GM06990 (cell line): ENCODE measurements around the gene DMRT1.

Experiments
- DNase-seq: peaks from one replicate; pipeline ENCODE4 v3.0.0-alpha.2; 2011; ENCODE audit not compliant: insufficient read length; ENCODE audit errors: extremely low read depth
- H3K27me3 ChIP-seq: replicated peaks from 2 replicates; pipeline ENCODE4 v1.6.0; 2011; ENCODE audit warnings: low read length; ENCODE audit not compliant: control insufficient read depth, insufficient read depth
- H3K36me3 ChIP-seq: 2 replicates; pipeline ENCODE4 v1.5.1; 2011; ENCODE audit warnings: low read length; ENCODE audit not compliant: control insufficient read depth, insufficient read depth
- H3K4me3 ChIP-seq: replicated peaks from 2 replicates; pipeline ENCODE4 v1.5.1; 2011; ENCODE audit warnings: low read depth, mild to moderate bottlenecking, control low read depth, low read length
- CTCF ChIP-seq: IDR thresholded peaks from 2 replicates; pipeline ENCODE4 v1.5.1; 2011; ENCODE audit warnings: low read length, control low read depth, mild to moderate bottlenecking, inconsistent platforms; ENCODE audit not compliant: insufficient read depth, poor library complexity, severe bottlenecking

Gene DMRT1

DNA sequence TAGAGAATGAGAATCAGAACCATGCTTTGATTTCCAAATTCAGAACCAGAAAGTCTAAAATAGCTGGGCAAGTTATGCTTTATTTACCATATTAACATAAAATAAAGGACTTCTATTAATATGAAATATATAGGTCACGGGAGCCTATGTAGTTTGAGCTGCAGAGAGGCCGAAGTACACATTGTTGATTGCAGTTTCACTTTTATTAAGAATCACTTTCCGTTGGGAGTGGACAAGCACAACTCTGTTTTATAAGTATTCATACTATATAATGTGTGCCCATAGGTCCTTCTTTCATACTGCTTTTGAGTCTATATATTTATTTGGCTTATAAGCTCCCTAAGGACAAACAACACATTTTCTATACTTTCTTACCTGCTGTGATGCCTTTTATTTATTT is 76.2 kb downstream of the DMRT1 start:
- no peak for DNase-seq
- H3K27me3 ChIP-seq: no peaks in the 10 kb centered on the region; the same call in 1 of the 2 replicates
- no peaks in the 10 kb centered on the region for H3K36me3 ChIP-seq
- TF ChIP-seq CTCF: no peak
- no peak overlapping the region for H3K4me3 ChIP-seq

DNA sequence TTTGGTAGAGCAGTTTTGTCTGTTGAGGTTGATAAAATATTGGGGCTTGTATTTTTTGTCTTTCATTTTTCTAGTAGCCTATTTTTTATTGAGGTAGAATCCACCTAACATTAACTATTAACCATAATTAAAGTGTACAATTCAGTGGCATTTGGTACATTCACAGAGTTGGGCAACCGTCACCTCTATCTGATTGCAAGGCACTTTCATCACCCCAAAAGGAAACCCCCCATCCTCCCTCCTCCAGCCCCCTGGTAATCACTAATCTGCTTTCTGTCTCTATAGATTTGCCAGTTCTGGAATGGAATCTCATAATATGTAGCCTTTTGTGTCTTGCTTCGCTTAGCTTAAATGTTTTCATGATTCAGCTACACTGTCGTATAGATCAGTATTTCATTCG is 79.4 kb downstream of the DMRT1 start:
- Histone ChIP-seq H3K27me3 (no peaks in the 10 kb centered on the region; the same call in 1 of the 2 replicates), H3K4me3 (no peak overlapping the region), H3K36me3 (no peaks in the 10 kb centered on the region)
- no peak for DNase-seq
- no peak for TF ChIP-seq CTCF

DNA sequence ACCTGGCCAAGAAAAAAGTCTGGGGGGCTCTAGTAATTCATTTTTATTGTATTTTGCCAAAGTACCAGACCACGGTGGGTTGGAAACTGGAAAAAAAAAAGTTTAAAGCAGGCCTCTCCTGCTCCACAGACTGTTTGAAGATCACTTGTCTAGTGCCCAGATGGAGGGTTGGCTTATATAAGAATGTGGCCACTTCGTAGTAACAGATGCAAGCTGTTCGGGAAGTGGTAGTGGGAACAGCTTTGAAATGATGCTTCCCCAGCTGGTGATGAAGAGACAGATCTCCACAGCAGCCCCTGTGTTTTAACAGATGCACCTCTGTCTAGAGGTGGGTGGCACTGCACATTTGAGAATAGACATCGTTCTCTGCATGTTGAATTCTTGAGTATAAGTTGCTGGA is 80.7 kb downstream of the DMRT1 start:
- no peak for DNase-seq
- no peak for TF ChIP-seq CTCF
- H3K4me3 ChIP-seq: no peak overlapping the region
- H3K27me3 ChIP-seq: no peaks in the 10 kb centered on the region; the same call in 1 of the 2 replicates
- no peaks in the 10 kb centered on the region for H3K36me3 ChIP-seq

DNA sequence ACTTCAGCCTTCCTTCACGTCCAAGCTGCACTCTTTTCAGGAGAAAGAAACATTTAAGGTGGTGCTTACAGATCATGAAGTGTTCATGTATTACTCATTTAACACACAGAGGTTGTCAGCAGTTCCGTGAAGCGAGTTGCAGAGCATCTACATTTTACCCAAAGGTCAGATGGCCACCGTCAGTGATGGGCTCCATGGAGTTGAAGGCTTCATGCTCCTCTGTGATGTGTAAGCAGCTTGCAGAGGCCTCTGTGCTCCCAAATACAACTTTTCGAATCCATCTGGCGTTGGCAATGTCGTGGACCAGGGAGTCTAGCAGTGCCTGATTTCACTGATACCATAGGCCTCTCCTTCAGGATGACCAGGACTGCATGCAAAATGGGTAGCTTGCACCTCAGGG is 81.2 kb downstream of the DMRT1 start:
- no peak for DNase-seq
- TF ChIP-seq CTCF: no peak
- no peaks in the 10 kb centered on the region for H3K36me3 ChIP-seq

DNA sequence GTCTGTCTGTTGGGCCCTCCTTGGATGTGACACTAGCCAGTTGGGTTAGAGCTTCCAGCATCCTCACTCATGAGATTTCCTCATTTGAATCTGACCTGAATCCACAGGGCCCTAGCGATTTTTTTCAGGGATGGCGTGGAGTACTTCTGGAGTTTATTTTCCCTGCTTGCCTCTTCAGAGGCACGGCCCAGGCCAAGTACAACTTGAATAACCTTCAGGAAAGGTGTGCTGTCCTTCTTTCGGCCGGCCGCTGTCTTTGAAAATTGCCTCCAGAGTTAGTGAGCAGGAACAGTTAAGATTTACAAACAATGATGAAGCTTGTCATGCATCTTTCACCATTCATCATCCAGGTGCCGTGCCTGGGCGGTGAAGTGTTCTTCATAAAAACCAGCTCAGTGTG is 85.5 kb downstream of the DMRT1 start:
- no peak for TF ChIP-seq CTCF
- no peaks in the 10 kb centered on the region; the same call in 1 of the 2 replicates for H3K27me3 ChIP-seq

More for the DNA sequence above, 81.2 kb downstream of the DMRT1 start:
- Histone ChIP-seq H3K4me3 (no peak overlapping the region), H3K27me3 (no peaks in the 10 kb centered on the region; the same call in 1 of the 2 replicates)

More for the DNA sequence above, 85.5 kb downstream of the DMRT1 start:
- no peaks in the 10 kb centered on the region for H3K36me3 ChIP-seq
- no peak overlapping the region for H3K4me3 ChIP-seq
- DNase-seq: no peak
